Kidney (tissue), 14 donors: ENCODE measurements around the gene BEAN1. TPM values are rescaled to one million over a fixed set of nuclear protein-coding genes. Genes with fewer than 3 reads are reported as not detected.

Experiments used
- DNase-seq, 5 donors: peaks; one replicate each; pipeline ENCODE4 v3.0.0-alpha.2; 2013 to 2020
- FAIRE-seq: peaks from 2 replicates; lab custom pipeline; 2012; peaks lifted over from hg19 to GRCh38; lab: Jason Lieb, UNC
- H3K27ac ChIP-seq, 2 donors: one replicate each; pipeline ENCODE4 v1.7.0; 2013; ENCODE audit warnings: low read depth in 2 of 2, low read length in 2 of 2, inconsistent platforms in 1 of 2
- H3K27me3 ChIP-seq: one replicate; pipeline ENCODE4 v1.7.1; 2013; ENCODE audit warnings: low read length, inconsistent platforms; ENCODE audit not compliant: control insufficient read depth, insufficient read depth
- H3K36me3 ChIP-seq, 3 donors: one replicate each; pipeline versions ENCODE4 v1.7.0 to v1.7.1; 2013; ENCODE audit warnings: low read length in 3 of 3, control low read depth in 1 of 3, inconsistent platforms in 1 of 3; ENCODE audit not compliant: insufficient read depth in 3 of 3, control insufficient read depth in 2 of 3
- H3K4me1 ChIP-seq, 3 donors: one replicate each; pipeline versions ENCODE4 v1.7.0 to v1.7.1; 2013; ENCODE audit warnings: low read length in 3 of 3, inconsistent platforms in 1 of 3, low read depth in 1 of 3; ENCODE audit not compliant: control insufficient read depth in 2 of 3, insufficient read depth in 2 of 3
- H3K4me3 ChIP-seq, 3 donors: one replicate each; pipeline versions ENCODE4 v1.7.0 to v1.8.1; 2013; ENCODE audit warnings: low read length in 3 of 3, control low read depth in 1 of 3, inconsistent platforms in 1 of 3
- H3K9ac ChIP-seq, 3 donors: one replicate each; pipeline versions ENCODE4 v1.7.0 to v1.7.1; 2013; ENCODE audit warnings: low read length in 3 of 3, control low read depth in 1 of 3, inconsistent platforms in 1 of 3
- H3K9me3 ChIP-seq, 3 donors: one replicate each; pipeline versions ENCODE4 v1.7.0 to v1.7.1; 2013; ENCODE audit warnings: low read length in 3 of 3, control low read depth in 1 of 3, inconsistent platforms in 1 of 3; ENCODE audit not compliant: control insufficient read depth in 2 of 3, insufficient read depth in 1 of 3
- intact Hi-C: fragments of 100-400 bp; cut with DNase I; formaldehyde crosslinking; loops from one replicate; pipeline ENCODE4 v1.11.1; 2022
- polyA plus RNA-seq: library from polyadenylated mRNA; stranded (reverse); fragments of 350-450 nt; fragmentation: Illumina TruSeq; extraction: RNeasy Lipid Tissue Mini Kit (QIAGEN cat#74804); gene quantifications from one replicate; pipeline ENCODE4 v1.2.3, GENCODE V29; 2014; ENCODE audit warnings: low read depth, low replicate concordance; ENCODE audit not compliant: insufficient read depth
- total RNA-seq: library from RNA; stranded (reverse); fragmentation: NEBNext Ultra II Directional; extraction: Animal tissue kit (Norgen Biotek cat#: 25700); gene quantifications from one replicate; pipeline ENCODE4 v1.2.1, GENCODE V29; 2021
- TF ChIP-seq, protein P1 (sequence below): IDR thresholded peaks from 3 replicates; pipeline ENCODE4 v1.5.1; 2012; ENCODE audit warnings: mild to moderate bottlenecking, moderate library complexity, borderline replicate concordance; ENCODE audit not compliant: insufficient read depth; ENCODE audit errors: extremely low read depth
- donor health status: control.
- donor health status: control.
- donor health status: control.
- donor health status: control.
- donor health status: control.
- donor health status: DM: yes; HTN: yes; CAD: no.
- donor health status: Normal renal cell carcinoma (clear cell type).

Gene BEAN1
- total and polyA plus RNA-seq, 2 donors from 2014 or later: 0.47 to 2.4 TPM

DNA sequence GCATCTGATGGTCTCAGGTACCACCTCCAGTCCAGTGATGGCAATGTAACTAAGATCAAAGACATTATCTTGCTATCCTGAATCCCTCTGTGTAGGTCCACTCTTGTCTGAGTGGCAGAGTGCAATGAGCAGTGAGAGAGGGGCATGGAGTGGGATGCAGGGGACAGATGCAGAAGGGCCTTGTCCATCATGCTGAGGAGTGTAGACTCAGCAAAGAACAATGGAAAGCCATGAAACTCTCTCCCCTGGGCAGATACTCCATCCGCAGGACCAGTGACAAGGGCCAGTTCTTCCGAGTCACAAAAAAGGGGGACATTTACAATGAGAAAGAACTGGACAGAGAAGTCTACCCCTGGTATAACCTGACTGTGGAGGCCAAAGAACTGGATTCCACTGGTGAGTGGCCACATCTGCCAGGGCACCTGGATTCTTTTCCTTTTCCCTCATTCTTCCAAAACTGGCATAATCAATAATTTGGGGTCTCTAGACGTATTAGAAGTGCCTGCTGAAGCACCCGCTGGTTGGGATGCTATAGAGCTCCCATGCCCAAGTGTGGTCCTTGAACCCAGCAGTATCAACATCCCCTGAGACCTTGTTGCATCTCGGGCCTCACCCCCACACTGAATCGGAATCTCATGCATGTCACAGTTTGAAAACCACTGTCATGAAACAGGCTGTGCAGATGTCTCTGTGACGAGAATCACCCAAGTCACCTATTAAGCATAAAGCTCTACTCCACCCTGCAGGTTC is 31.1 kb upstream of the BEAN1 start:
- DNase-seq (no peak), FAIRE-seq (no peak)
- Histone ChIP-seq H3K27ac (no peak overlapping the region), H3K4me3 (no peak overlapping the region), H3K9ac (no peak overlapping the region), H3K36me3 (no peaks in the 10 kb centered on the region), H3K4me1 (no peaks in the 10 kb centered on the region), H3K27me3 (no peaks in the 10 kb centered on the region), H3K9me3 (no peaks in the 10 kb centered on the region)
- TF ChIP-seq, protein P1, sequence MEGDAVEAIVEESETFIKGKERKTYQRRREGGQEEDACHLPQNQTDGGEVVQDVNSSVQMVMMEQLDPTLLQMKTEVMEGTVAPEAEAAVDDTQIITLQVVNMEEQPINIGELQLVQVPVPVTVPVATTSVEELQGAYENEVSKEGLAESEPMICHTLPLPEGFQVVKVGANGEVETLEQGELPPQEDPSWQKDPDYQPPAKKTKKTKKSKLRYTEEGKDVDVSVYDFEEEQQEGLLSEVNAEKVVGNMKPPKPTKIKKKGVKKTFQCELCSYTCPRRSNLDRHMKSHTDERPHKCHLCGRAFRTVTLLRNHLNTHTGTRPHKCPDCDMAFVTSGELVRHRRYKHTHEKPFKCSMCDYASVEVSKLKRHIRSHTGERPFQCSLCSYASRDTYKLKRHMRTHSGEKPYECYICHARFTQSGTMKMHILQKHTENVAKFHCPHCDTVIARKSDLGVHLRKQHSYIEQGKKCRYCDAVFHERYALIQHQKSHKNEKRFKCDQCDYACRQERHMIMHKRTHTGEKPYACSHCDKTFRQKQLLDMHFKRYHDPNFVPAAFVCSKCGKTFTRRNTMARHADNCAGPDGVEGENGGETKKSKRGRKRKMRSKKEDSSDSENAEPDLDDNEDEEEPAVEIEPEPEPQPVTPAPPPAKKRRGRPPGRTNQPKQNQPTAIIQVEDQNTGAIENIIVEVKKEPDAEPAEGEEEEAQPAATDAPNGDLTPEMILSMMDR: no peak
- intact Hi-C loops: no loop called here

DNA sequence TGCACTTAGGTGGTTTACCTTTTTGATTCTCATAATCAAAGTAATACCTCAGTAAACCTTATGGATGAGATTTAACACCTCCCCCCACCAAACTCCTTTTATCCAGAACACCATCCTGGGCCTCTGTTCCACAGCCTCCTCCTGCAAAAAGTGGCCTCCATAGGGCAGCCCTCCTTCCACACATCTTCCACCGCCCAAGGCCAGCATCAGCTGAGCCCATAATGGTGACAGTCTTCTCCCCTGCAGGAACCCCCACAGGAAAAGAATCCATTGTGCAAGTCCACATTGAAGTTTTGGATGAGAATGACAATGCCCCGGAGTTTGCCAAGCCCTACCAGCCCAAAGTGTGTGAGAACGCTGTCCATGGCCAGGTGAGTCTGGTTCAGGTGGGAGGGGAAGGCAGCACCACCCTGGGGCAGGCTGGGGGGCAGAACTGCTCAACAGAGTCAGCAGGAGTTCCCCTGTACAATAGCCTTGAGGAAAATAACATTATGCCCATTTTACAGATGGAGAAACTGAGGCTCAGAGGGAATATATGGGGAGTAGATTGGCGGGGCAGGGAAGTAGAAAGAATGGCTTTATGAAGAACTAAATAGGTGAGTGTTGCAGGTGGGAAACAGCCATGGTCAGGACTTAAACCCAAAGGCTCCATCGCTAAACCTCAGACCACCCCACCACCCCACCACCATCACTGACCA is 29.2 kb upstream of the BEAN1 start:
- Histone ChIP-seq H3K4me1 (no peaks in the 10 kb centered on the region), H3K9ac (no peak overlapping the region), H3K27ac (no peak overlapping the region), H3K4me3 (no peak overlapping the region), H3K36me3 (no peaks in the 10 kb centered on the region), H3K9me3 (no peaks in the 10 kb centered on the region), H3K27me3 (no peaks in the 10 kb centered on the region)
- FAIRE-seq (no peak), DNase-seq (no peak)
- TF ChIP-seq, protein P1: no peak
- intact Hi-C loops: no loop called here

DNA sequence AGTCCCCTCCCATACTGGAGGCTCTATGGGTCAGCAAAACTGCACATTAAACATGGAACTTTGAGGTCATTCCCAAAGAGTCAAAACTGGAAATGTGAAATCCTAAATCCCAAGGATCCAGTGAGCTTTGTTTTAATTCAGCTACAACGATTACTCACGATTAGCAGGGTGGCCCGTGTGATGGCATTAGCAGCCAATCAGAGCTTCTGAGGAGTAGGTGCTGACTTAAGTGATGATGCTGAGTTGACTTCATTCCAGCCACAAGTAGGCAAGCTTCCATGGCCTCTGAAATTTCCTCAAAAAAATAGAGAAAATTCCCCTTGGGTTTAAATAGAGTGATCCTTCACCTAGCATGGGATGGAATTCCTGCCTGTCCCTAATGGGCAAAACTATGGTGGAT is 28.1 kb upstream of the BEAN1 start:
- no peak overlapping the region for H3K4me3 ChIP-seq
- H3K27ac ChIP-seq: no peak overlapping the region
- no peaks in the 10 kb centered on the region for H3K36me3 ChIP-seq
- no peak overlapping the region for H3K9ac ChIP-seq
- H3K9me3 ChIP-seq: no peaks in the 10 kb centered on the region
- FAIRE-seq: no peak
- no peak for DNase-seq
- no peaks in the 10 kb centered on the region for H3K27me3 ChIP-seq
- TF ChIP-seq, protein P1: no peak
- H3K4me1 ChIP-seq: no peaks in the 10 kb centered on the region
- intact Hi-C loops: no loop called here
